ENCODE results near the gene TOP2B. TPM values are rescaled to one million over a fixed set of nuclear protein-coding genes. Genes with fewer than 3 reads are reported as not detected.
A peak's percentile ranks its signal among the peaks of the same experiment; 100 is the strongest.

The TOP2B gene
- total RNA-seq, 2 experiments from 2014 or later, result 165 to 171 TPM

DNA sequence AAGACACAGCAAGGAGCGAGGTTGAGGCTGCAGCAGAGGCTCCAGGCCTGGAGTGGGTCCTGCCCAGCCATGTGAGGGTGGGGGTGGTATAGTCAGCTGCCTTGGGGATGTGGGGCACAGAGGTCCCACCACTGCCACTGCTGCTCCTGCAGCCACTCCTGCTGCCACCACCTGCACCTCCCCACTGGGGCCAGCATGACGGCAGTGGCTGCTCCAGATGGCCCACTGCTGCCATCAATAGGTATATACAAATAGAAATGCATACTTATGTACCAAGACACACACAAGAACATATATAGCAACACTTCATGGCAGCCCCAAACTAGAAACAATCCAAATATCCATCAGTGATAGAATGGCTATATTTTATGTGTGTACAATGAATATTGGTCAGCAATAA, 10.0 kb upstream of the TOP2B start:
- intact Hi-C loops (cut with micrococcal nuclease), result no loop called here
- CTCF ChIA-PET, result interaction anchor here (1.1 to 1.3 kb wide), 2 partner anchors 23 to 27 kb away, joined by 3 to 4 read pairs; no protein-coding TSS in a partner anchor
- POLR2A ChIA-PET, result no interaction called here
- no peaks in the 10 kb centered on the region for H3K27me3 Mint-ChIP-seq
- H3K9me3 Mint-ChIP-seq, result no peaks in the 10 kb centered on the region
- H3K27ac Mint-ChIP-seq, result no peak overlapping the region
- H3K4me3 Mint-ChIP-seq, result no peak overlapping the region
- ATAC-seq (no peak), DNase-seq (peak; percentile 7)
- peaks cover 8% of the 10 kb centered on the region for H3K4me1 Mint-ChIP-seq (ENCODE audit: low read depth)
- no peaks in the 10 kb centered on the region for H3K36me3 Mint-ChIP-seq (ENCODE audit: low read depth)
- TF ChIP-seq, protein P1, sequence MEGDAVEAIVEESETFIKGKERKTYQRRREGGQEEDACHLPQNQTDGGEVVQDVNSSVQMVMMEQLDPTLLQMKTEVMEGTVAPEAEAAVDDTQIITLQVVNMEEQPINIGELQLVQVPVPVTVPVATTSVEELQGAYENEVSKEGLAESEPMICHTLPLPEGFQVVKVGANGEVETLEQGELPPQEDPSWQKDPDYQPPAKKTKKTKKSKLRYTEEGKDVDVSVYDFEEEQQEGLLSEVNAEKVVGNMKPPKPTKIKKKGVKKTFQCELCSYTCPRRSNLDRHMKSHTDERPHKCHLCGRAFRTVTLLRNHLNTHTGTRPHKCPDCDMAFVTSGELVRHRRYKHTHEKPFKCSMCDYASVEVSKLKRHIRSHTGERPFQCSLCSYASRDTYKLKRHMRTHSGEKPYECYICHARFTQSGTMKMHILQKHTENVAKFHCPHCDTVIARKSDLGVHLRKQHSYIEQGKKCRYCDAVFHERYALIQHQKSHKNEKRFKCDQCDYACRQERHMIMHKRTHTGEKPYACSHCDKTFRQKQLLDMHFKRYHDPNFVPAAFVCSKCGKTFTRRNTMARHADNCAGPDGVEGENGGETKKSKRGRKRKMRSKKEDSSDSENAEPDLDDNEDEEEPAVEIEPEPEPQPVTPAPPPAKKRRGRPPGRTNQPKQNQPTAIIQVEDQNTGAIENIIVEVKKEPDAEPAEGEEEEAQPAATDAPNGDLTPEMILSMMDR (IDR thresholded peaks at IDR 0.05), result no peak

DNA sequence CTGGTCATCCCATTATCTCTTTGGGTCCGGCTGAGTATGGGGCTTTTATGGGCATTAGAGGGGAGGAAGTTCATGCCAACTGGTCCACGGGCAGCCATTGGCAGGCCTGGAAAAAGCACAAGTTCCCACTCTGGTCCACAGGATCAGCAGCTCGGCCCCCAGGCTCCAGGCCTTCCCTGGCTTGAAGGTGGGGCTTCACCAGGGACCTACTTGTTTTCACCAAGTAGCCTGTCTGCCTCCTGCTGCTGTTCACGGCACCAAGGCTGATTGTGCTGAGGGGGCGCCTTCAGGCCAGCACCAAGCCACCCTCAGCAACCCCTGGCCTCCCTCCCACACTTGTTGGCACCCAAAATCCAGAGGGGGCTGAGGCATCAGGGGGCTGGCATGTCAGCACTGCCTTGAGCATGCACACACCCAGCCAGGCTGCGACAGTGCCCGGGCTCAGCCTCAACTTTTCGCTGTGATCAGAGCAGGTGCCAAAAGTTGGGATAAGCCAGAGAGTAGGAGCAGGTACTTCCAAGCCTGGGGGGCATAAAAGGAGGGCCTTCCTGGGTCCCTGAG, 9.1 kb upstream of the TOP2B start:
- CTCF ChIA-PET, result no interaction called here

DNA sequence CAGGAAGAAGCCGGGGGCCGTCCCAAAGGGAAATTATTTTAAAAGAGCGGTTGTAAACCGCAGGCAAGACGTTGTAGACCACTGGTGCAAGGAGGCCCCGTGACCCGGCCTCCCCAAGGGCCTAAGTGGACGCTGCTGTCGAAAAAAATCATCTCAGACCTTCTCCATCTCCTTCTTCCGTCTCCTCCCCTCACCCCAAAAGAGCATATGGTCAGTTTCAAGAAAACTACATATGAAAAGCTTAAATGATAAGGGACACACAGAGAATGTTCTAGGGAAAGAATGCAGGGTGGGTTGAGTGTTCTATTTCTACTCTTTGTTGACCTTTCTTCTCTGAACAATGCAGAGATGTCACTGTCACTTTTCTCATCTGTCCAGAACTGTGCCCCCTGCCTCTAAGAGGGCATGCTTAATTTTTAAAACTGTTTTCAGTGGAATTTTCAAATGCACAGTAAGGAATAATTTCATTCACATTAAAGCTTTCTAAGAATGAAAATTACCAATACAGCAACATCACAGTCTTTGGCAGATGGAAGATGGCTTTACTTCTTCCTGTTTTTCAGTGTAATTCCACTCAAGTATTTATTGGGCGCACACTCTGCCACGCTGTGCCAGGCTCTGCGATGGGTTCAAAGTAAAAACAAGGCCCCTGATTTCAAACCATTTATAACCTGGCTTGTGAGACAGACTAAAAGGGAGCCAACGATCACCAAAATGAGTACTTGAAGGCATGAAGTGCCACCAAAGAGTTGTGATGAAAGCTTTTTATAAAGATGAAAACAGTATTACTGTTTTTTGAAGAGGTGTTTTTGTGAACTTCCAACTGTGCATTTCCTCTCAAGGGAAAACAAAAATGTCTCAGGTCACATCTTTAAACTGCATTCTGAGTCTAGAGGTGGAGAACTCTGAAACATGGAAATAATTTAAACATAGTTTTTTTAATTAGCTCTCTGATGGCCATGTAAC, 891 bp upstream of the TOP2B start:
- CTCF ChIA-PET, result interaction anchor here (1.3 to 3.7 kb wide), 2 partner anchors 18 to 67 kb away, joined by 3 to 18 read pairs; no protein-coding TSS in a partner anchor
- peaks cover 10% of the 10 kb centered on the region for H3K36me3 Mint-ChIP-seq (ENCODE audit: low read depth)
- peak overlapping the region; percentile 96 for H3K4me3 Mint-ChIP-seq
- peaks cover 43% of the 10 kb centered on the region for H3K4me1 Mint-ChIP-seq (ENCODE audit: low read depth)
- no peaks in the 10 kb centered on the region for H3K9me3 Mint-ChIP-seq
- TF ChIP-seq, protein P1 (IDR thresholded peaks at IDR 0.05), result no peak
- peak; percentile 49 for ATAC-seq
- DNase-seq, result peak; percentile 5
- H3K27ac Mint-ChIP-seq, result peak overlapping the region; percentile 99
- no peaks in the 10 kb centered on the region for H3K27me3 Mint-ChIP-seq
- POLR2A ChIA-PET, result interaction anchor here (0.7 to 1.4 kb wide), 4 partner anchors 10 to 125 kb away, joined by 3 to 9 read pairs (median 3); partner anchors contain the start of genes NGLY1 and OXSM
- intact Hi-C loops (cut with micrococcal nuclease), result no loop called here

More for the DNA sequence above, 9.1 kb upstream of the TOP2B start:
- ATAC-seq (no peak), DNase-seq (no peak)
- Mint-ChIP-seq H3K36me3 (ENCODE audit: low read depth) (no peaks in the 10 kb centered on the region), H3K27me3 (no peaks in the 10 kb centered on the region), H3K9me3 (no peaks in the 10 kb centered on the region), H3K4me1 (ENCODE audit: low read depth) (peaks cover 8% of the 10 kb centered on the region), H3K4me3 (no peak overlapping the region), H3K27ac (no peak overlapping the region)
- intact Hi-C loops (cut with micrococcal nuclease), result no loop called here
- POLR2A ChIA-PET, result no interaction called here
- TF ChIP-seq, protein P1 (IDR thresholded peaks at IDR 0.05), result no peak

DNA sequence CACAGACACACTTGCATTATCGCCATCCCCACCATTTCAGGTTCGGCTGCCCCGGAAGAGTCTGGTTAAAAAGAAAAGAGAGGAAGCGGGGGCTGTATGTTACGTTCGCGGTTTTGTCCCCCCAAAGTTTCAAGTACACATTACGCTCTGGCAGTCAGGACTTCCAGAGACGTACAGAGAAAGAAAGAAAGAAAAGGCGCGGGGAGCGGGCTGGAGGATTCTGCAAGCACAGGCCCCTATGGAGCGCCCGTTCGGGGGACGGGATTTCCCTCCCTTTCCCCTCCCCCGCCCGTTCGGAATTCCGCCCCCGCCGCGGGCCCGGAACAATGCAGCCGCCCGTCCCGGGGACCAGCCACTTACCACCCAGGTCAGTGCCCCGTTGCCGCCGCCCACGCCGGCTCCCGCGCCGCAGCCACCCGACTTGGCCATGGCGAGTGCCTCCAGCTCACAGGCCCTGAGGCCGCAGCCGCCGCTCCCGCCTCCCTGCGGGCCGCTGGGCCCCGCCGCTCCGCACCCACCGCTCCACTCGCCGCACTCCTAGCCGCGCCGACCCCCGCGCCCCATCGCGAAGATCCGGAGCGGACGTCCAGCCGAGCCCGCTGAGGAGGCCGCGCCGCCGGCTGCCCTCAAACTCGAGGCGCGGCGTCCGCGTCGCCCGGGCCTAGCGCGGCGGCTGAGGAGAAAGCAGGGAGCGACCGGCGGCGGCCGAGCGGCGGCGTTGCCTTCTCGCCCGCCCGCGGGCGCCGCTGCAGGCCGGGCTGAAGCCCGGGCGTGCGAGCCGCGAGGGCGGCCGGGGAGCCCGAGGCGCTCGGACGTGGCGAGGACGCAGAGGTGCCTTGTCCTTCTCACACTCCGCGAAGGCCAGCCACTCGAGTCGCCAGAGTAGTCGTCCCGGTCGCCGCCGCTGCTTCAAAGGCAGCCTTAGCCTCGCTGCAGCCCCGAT, 567 bp downstream of the TOP2B start:
- Mint-ChIP-seq H3K9me3 (no peaks in the 10 kb centered on the region), H3K36me3 (ENCODE audit: low read depth) (peaks cover 12% of the 10 kb centered on the region), H3K4me1 (ENCODE audit: low read depth) (peaks cover 49% of the 10 kb centered on the region), H3K27ac (peak overlapping the region; percentile 99), H3K27me3 (no peaks in the 10 kb centered on the region), H3K4me3 (peak overlapping the region; percentile 96)
- ATAC-seq (peak; percentile 37), DNase-seq (peak; percentile 79)
- intact Hi-C loops (cut with micrococcal nuclease), result loop anchor here (5.0 kb wide), 2 partner anchors 118 to 193 kb away; partner anchors contain the start of gene NGLY1
- POLR2A ChIA-PET, result interaction anchor here (1.1 to 1.5 kb wide), 3 partner anchors 21 to 126 kb away, joined by 3 to 6 read pairs (median 3); partner anchors contain the start of genes NGLY1 and OXSM
- TF ChIP-seq, protein P1 (IDR thresholded peaks at IDR 0.05), result no peak
- CTCF ChIA-PET, result no interaction called here

Data from activated CD8-positive, alpha-beta T cell treated with anti-CD3 and anti-CD28 coated beads for 36 hours (primary cell).